ENCODE measurements around the gene TENT5C.

The TENT5C gene

GRCh38 chr1:117621316-117621715, 15.5 kb downstream of the TENT5C start:
- no peak for DNase-seq (ENCODE audit: extremely low spot score)
- ChIA-PET POLR2A (no interaction called here), CTCF (interaction anchor here (1.4 to 2.1 kb wide), 2 partner anchors 8 to 87 kb away, joined by 3 to 6 read pairs; no protein-coding TSS in a partner anchor)
- TF ChIP-seq CTCF (IDR thresholded peaks at IDR 0.05; ENCODE audit: control extremely low read depth, extremely low read depth, low read depth, missing control alignments): no peak

- TF ChIP-seq CTCF (IDR thresholded peaks at IDR 0.05; ENCODE audit: control extremely low read depth, extremely low read depth, low read depth, missing control alignments): no peak
- ChIA-PET CTCF (interaction anchor here (1.1 kb wide), 1 partner anchor 17 kb away, joined by 3 read pairs; no protein-coding TSS in a partner anchor), POLR2A (no interaction called here)
- DNase-seq (ENCODE audit: extremely low spot score): no peak
These were observed 16.9 kb downstream of the TENT5C start for GRCh38 chr1:117622726-117623125.

GRCh38 chr1:117623141-117623540, 17.3 kb downstream of the TENT5C start:
- no peak for TF ChIP-seq CTCF (IDR thresholded peaks at IDR 0.05; ENCODE audit: control extremely low read depth, extremely low read depth, low read depth, missing control alignments)
- ChIA-PET POLR2A (no interaction called here), CTCF (interaction anchor here (1.1 kb wide), 1 partner anchor 17 kb away, joined by 3 read pairs; no protein-coding TSS in a partner anchor)
- no peak for DNase-seq (ENCODE audit: extremely low spot score)

- ChIA-PET POLR2A (no interaction called here), CTCF (interaction anchor here (1.1 to 1.2 kb wide), 2 partner anchors 16 to 32 kb away, joined by 3 read pairs; no protein-coding TSS in a partner anchor)
- DNase-seq (ENCODE audit: extremely low spot score): no peak
- TF ChIP-seq CTCF (IDR thresholded peaks at IDR 0.05; ENCODE audit: control extremely low read depth, extremely low read depth, low read depth, missing control alignments): no peak
These were observed 17.9 kb downstream of the TENT5C start for GRCh38 chr1:117623698-117624097.

- TF ChIP-seq CTCF (IDR thresholded peaks at IDR 0.05; ENCODE audit: control extremely low read depth, extremely low read depth, low read depth, missing control alignments): no peak
- ChIA-PET POLR2A (no interaction called here), CTCF (interaction anchor here (1.0 to 2.6 kb wide), 8 partner anchors 10 to 47 kb away, joined by 3 to 8 read pairs (median 5); no protein-coding TSS in a partner anchor)
- DNase-seq (ENCODE audit: extremely low spot score): no peak
These were observed 21.8 kb downstream of the TENT5C start for GRCh38 chr1:117627546-117628130.

GRCh38 chr1:117628343-117628742, 22.5 kb downstream of the TENT5C start:
- CTCF ChIA-PET: interaction anchor here (1.0 to 2.6 kb wide), 6 partner anchors 10 to 37 kb away, joined by 3 to 8 read pairs (median 5); no protein-coding TSS in a partner anchor
- DNase-seq (ENCODE audit: extremely low spot score): no peak
- TF ChIP-seq CTCF (IDR thresholded peaks at IDR 0.05; ENCODE audit: control extremely low read depth, extremely low read depth, low read depth, missing control alignments): no peak
- POLR2A ChIA-PET: no interaction called here

Measured in GM10248 (cell line).